Neural cell (in vitro differentiated cells): Measurements from ENCODE around the gene RSF1.

Source experiments
- CTCF ChIP-seq: fragments of 450-650 bp; IDR thresholded peaks from 2 replicates; pipeline ENCODE4 v1.5.1; 2014; ENCODE audit warnings: antibody characterized with exemption, mild to moderate bottlenecking, moderate library complexity; ENCODE audit not compliant: poor library complexity, severe bottlenecking
- EP300 ChIP-seq: fragments of 450-650 bp; conservative IDR thresholded peaks from 2 replicates; pipeline ENCODE4 v1.6.1; 2014; ENCODE audit warnings: antibody characterized with exemption, mild to moderate bottlenecking, moderate library complexity; ENCODE audit not compliant: poor library complexity, severe bottlenecking
- EZH2 ChIP-seq: fragments of 200-600, 300-800 bp; shearing (Covaris generic), sonication (generic); IDR thresholded peaks from 2 replicates; pipeline ENCODE4 v1.6.1; 2014; ENCODE audit warnings: antibody characterized with exemption, low read length, borderline replicate concordance, mild to moderate bottlenecking; ENCODE audit not compliant: insufficient read depth, poor library complexity, severe bottlenecking
- TF ChIP-seq, protein P1 (sequence below): IDR thresholded peaks from 2 replicates; pipeline ENCODE4 v1.6.1; 2012; ENCODE audit warnings: borderline replicate concordance

- no peak for TF ChIP-seq CTCF
- TF ChIP-seq, protein P1, sequence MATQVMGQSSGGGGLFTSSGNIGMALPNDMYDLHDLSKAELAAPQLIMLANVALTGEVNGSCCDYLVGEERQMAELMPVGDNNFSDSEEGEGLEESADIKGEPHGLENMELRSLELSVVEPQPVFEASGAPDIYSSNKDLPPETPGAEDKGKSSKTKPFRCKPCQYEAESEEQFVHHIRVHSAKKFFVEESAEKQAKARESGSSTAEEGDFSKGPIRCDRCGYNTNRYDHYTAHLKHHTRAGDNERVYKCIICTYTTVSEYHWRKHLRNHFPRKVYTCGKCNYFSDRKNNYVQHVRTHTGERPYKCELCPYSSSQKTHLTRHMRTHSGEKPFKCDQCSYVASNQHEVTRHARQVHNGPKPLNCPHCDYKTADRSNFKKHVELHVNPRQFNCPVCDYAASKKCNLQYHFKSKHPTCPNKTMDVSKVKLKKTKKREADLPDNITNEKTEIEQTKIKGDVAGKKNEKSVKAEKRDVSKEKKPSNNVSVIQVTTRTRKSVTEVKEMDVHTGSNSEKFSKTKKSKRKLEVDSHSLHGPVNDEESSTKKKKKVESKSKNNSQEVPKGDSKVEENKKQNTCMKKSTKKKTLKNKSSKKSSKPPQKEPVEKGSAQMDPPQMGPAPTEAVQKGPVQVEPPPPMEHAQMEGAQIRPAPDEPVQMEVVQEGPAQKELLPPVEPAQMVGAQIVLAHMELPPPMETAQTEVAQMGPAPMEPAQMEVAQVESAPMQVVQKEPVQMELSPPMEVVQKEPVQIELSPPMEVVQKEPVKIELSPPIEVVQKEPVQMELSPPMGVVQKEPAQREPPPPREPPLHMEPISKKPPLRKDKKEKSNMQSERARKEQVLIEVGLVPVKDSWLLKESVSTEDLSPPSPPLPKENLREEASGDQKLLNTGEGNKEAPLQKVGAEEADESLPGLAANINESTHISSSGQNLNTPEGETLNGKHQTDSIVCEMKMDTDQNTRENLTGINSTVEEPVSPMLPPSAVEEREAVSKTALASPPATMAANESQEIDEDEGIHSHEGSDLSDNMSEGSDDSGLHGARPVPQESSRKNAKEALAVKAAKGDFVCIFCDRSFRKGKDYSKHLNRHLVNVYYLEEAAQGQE: no peak
- TF ChIP-seq EP300: no peak
- no peak for TF ChIP-seq EZH2
These were observed 37.5 kb downstream of the RSF1 start for GRCh38 chr11:77783025-77783424.
